ENCODE results near the gene VPS41. TPM values are rescaled to one million over a fixed set of nuclear protein-coding genes. Genes with fewer than 3 reads are reported as not detected.

The VPS41 gene
- total and polyA plus RNA-seq, 3 experiments from 2014 or later = 46.7 to 66.9 (median 66.0) TPM

DNA sequence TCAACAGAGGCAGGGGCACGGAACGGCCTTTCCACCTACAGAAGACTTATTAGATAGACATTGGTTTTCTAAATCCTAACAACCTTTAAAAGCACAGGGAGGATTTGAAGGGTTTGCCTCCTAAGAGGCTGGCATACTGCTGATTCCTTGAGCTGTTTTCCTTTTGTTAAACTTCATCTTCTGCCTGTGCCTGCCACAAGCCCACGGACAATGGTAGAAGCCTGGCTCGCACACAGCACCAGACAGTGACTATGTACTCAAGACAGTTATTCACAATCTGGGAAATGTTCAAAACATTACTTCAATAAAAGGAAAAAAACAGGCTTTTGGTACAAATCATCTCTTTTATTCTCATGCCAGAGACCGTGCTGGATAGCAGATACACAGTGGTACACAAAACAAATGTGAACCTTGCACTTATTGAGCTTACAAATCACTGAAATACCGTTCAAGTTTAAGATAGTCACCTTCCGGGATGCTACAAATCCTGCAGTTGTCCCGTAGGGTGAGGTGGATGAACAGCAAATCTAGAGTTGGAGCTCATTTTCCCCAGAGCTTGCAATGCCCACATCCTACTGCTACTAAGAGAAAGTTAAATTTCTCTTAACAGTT lies 63.9 kb downstream of the VPS41 start:
- Mint-ChIP-seq H3K27me3 (no peaks in the 10 kb centered on the region), H3K27ac (no peak overlapping the region), H3K9me3 (no peaks in the 10 kb centered on the region), H3K4me3 (no peak overlapping the region), H3K4me1 (peaks cover 18 to 23% (median 18%) of the 10 kb centered on the region in 3 donors), H3K36me3 (peaks cover 11 to 16% (median 15%) of the 10 kb centered on the region in 3 donors)
- POLR2A ChIA-PET = no interaction called here
- Histone ChIP-seq H3K27me3 (ENCODE audit: insufficient read depth, low read length, poor library complexity, severe bottlenecking) (no peaks in the 10 kb centered on the region), H3K27ac (ENCODE audit: low read depth, low read length) (no peak overlapping the region), H3K9me3 (ENCODE audit: low read length) (no peaks in the 10 kb centered on the region), H3K36me3 (ENCODE audit: insufficient read depth, low read length) (no peaks in the 10 kb centered on the region), H3K4me3 (ENCODE audit: low read length) (no peak overlapping the region), H3K4me1 (ENCODE audit: insufficient read depth, low read length) (no peaks in the 10 kb centered on the region)
- CTCF ChIA-PET = no interaction called here
- DNase-seq = no peak

DNA sequence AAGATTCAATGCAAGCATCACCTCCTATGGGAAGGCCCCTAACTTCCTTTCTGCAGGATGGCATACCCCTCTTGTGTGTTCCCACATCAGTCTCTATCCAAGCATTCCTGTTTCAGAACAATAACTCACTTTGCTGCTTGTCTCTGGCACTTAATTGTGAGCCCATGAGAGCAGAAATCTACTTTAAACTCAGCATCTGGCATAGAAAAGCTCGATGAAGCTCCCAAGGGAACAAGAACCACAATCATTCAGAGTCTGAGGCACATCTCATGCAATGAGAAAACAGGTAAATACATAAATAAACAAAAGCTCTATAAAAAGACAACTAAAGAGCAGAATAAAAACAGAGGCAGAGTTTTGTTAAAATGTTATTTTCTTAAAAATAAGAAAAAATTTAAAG lies 66.2 kb downstream of the VPS41 start:
- POLR2A ChIA-PET = no interaction called here
- H3K27me3 Mint-ChIP-seq = no peaks in the 10 kb centered on the region
- no peaks in the 10 kb centered on the region for H3K4me1 ChIP-seq (ENCODE audit: insufficient read depth, low read length)
- DNase-seq = no peak
- peaks cover 2 to 15% (median 11%) of the 10 kb centered on the region in 3 donors for H3K36me3 Mint-ChIP-seq
- H3K27me3 ChIP-seq (ENCODE audit: insufficient read depth, low read length, poor library complexity, severe bottlenecking) = no peaks in the 10 kb centered on the region
- H3K27ac Mint-ChIP-seq = no peak overlapping the region
- no peak overlapping the region for H3K4me3 ChIP-seq (ENCODE audit: low read length)
- H3K27ac ChIP-seq (ENCODE audit: low read depth, low read length) = no peak overlapping the region
- CTCF ChIA-PET = no interaction called here
- no peaks in the 10 kb centered on the region for H3K9me3 ChIP-seq (ENCODE audit: low read length)
- H3K9me3 Mint-ChIP-seq = no peaks in the 10 kb centered on the region
- no peak overlapping the region for H3K4me3 Mint-ChIP-seq
- peaks cover 11 to 35% (median 15%) of the 10 kb centered on the region in 3 donors for H3K4me1 Mint-ChIP-seq
- H3K36me3 ChIP-seq (ENCODE audit: insufficient read depth, low read length) = no peaks in the 10 kb centered on the region

DNA sequence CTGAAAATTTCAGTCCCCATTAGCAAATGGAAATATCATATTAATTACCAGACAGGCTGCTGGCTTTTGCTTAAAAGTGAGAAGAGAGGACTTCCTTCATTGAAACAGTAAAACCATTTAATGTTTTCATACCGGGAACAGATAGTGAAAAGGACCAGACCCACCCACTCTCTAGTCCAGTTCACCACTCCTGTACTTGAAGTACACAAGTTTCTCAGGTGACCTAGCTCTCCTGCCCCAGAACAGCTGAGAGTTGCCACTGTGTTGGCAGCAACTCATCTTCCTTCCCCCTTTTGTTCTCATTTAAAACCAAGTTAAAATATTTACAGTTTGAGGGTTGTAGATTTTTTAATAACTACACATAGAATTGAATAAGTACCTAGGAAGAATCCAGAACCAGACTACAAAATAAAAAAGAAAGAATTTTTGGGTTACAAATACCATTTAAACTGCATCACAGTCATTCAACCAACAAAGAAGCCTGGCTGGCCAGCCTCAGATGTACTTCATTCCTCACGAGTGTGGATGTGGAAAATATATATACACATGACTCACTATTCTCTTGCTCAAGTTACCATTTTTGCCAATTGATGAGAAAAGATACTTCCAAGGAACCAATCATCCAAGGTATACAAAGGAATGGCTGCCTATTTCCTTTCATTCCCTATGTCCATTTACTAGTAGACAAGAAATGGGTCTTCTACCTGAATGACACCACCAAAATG lies 68.1 kb downstream of the VPS41 start:
- Histone ChIP-seq H3K36me3 (ENCODE audit: insufficient read depth, low read length) (no peaks in the 10 kb centered on the region), H3K4me1 (ENCODE audit: insufficient read depth, low read length) (no peaks in the 10 kb centered on the region), H3K27me3 (ENCODE audit: insufficient read depth, low read length, poor library complexity, severe bottlenecking) (no peaks in the 10 kb centered on the region), H3K27ac (ENCODE audit: low read depth, low read length) (no peak overlapping the region), H3K9me3 (ENCODE audit: low read length) (no peaks in the 10 kb centered on the region), H3K4me3 (ENCODE audit: low read length) (no peak overlapping the region)
- H3K9me3 Mint-ChIP-seq = no peaks in the 10 kb centered on the region
- peaks cover 18 to 27% (median 19%) of the 10 kb centered on the region in 3 donors for H3K4me1 Mint-ChIP-seq
- DNase-seq = no peak
- ChIA-PET CTCF (no interaction called here), POLR2A (no interaction called here)
- no peaks in the 10 kb centered on the region for H3K27me3 Mint-ChIP-seq
- H3K36me3 Mint-ChIP-seq = peaks cover 2 to 22% (median 10%) of the 10 kb centered on the region in 3 donors
- no peak overlapping the region for H3K4me3 Mint-ChIP-seq
- peak overlapping the region in 1 of 8 donors; percentile 13 for H3K27ac Mint-ChIP-seq

DNA sequence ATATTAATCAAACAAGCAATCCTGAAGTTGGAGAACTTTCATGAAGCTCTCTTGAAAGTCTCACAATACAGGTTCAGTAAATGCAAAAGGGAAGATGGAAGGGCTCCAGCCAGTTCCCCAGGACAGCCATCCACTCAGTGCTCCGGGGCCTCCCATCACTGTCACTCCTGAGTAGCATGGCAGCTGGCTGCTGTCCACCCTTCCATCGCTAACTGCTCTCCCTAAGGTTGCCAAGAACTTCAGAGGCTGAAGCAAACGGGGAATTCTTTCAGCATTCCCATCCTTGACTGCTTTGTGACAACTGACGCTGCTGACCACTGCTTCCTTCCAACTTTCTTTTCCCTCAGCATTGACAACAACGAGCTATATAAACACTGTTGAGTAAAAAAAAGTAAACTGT lies 69.1 kb downstream of the VPS41 start:
- Histone ChIP-seq H3K9me3 (ENCODE audit: low read length) (no peaks in the 10 kb centered on the region), H3K27ac (ENCODE audit: low read depth, low read length) (no peak overlapping the region), H3K4me3 (ENCODE audit: low read length) (no peak overlapping the region), H3K4me1 (ENCODE audit: insufficient read depth, low read length) (no peaks in the 10 kb centered on the region), H3K27me3 (ENCODE audit: insufficient read depth, low read length, poor library complexity, severe bottlenecking) (no peaks in the 10 kb centered on the region), H3K36me3 (ENCODE audit: insufficient read depth, low read length) (no peaks in the 10 kb centered on the region)
- ChIA-PET POLR2A (no interaction called here), CTCF (no interaction called here)
- peaks cover 2 to 22% (median 10%) of the 10 kb centered on the region in 3 donors for H3K36me3 Mint-ChIP-seq
- H3K27ac Mint-ChIP-seq = no peak overlapping the region
- no peak for DNase-seq
- no peaks in the 10 kb centered on the region for H3K27me3 Mint-ChIP-seq
- peaks cover 18 to 23% (median 19%) of the 10 kb centered on the region in 3 donors for H3K4me1 Mint-ChIP-seq
- H3K9me3 Mint-ChIP-seq = no peaks in the 10 kb centered on the region
- H3K4me3 Mint-ChIP-seq = no peak overlapping the region

DNA sequence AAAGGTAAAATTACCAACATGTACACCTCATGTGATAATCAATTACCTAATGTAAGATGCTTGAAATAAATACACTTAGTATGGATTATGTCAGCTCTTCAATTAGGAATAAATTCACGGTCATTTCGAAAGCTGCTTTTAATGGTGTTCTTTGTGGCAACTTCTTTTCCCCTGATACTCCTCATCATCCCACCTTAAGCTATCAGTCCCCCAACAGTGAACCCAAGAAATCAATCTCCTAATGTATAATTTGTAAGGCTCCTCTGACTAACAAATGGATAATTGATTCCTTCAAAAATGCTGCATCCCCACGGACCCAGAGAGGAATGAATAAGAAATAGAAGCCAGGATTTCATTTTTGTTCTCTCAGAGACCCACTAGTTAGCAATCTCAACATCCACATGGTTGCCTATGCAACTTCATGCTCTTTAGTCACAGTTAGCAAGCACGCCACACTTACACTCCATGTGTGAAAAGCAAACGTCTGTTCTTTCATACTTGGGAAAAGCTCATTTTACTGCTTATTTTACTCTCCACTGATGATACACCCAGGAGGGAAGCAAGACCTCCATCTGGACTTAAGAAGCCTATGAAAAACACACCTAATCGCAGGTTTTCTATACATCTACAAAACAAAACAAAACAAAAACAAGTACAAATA lies 70.1 kb downstream of the VPS41 start:
- no peak for DNase-seq
- Histone ChIP-seq H3K4me1 (ENCODE audit: insufficient read depth, low read length) (no peaks in the 10 kb centered on the region), H3K9me3 (ENCODE audit: low read length) (no peaks in the 10 kb centered on the region), H3K27ac (ENCODE audit: low read depth, low read length) (no peak overlapping the region), H3K4me3 (ENCODE audit: low read length) (no peak overlapping the region), H3K36me3 (ENCODE audit: insufficient read depth, low read length) (no peaks in the 10 kb centered on the region), H3K27me3 (ENCODE audit: insufficient read depth, low read length, poor library complexity, severe bottlenecking) (no peaks in the 10 kb centered on the region)
- Mint-ChIP-seq H3K36me3 (peaks cover 2 to 22% (median 8%) of the 10 kb centered on the region in 3 donors), H3K4me3 (no peak overlapping the region), H3K27me3 (no peaks in the 10 kb centered on the region), H3K9me3 (no peaks in the 10 kb centered on the region), H3K27ac (no peak overlapping the region), H3K4me1 (peaks cover 16 to 21% (median 18%) of the 10 kb centered on the region in 3 donors)
- POLR2A ChIA-PET = no interaction called here
- CTCF ChIA-PET = no interaction called here

DNA sequence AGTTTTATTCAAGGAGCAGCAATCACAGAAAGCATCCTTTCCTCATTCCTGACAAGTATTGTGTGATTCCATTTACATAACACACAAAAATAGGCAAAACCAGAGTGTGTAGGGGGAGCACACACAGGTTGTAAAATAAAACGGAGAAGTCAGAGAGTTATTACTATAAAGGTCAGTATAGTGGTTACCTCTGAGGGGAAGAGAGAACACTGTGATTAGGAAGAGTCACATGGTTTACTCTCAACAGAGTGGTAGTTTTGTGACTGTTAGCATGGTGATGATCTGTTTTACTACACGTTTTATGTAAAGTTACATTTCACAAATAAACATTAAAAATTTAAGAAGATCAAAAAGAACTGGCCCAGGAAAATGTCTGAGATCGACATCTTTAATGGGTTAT lies 74.6 kb downstream of the VPS41 start:
- POLR2A ChIA-PET = no interaction called here

DNA sequence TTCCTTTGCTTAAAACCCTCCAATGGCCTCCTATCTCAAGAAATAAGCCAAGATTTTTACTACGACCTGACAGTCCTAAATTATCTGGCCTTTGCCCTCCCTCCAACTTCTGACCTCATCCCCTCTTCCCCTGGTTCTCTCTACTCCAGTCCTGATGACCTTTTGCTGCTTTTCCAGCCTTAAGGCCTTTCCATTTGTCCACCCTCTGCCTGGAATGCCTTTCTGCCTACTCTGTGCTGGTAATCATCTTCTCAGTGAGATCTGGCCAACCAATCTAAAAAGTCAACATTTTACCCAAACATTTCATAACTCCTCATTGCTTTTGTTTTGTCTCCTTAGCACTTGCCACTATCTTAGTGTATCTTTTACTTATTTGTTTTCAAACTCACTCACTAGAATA lies 75.7 kb downstream of the VPS41 start:
- peak overlapping the region in 2 of 8 donors; percentile 1 to 45 for H3K27ac Mint-ChIP-seq
- H3K4me1 ChIP-seq (ENCODE audit: insufficient read depth, low read length) = no peaks in the 10 kb centered on the region
- DNase-seq = no peak
- no peak overlapping the region for H3K27ac ChIP-seq (ENCODE audit: low read depth, low read length)
- H3K9me3 Mint-ChIP-seq = no peaks in the 10 kb centered on the region
- H3K36me3 ChIP-seq (ENCODE audit: insufficient read depth, low read length) = no peaks in the 10 kb centered on the region
- no peak overlapping the region for H3K4me3 Mint-ChIP-seq
- ChIA-PET POLR2A (no interaction called here), CTCF (no interaction called here)
- no peak overlapping the region for H3K4me3 ChIP-seq (ENCODE audit: low read length)
- H3K4me1 Mint-ChIP-seq = peaks cover 18 to 31% (median 21%) of the 10 kb centered on the region in 3 donors
- peaks cover 5 to 19% (median 11%) of the 10 kb centered on the region in 3 donors for H3K36me3 Mint-ChIP-seq
- H3K9me3 ChIP-seq (ENCODE audit: low read length) = no peaks in the 10 kb centered on the region
- H3K27me3 ChIP-seq (ENCODE audit: insufficient read depth, low read length, poor library complexity, severe bottlenecking) = no peaks in the 10 kb centered on the region
- no peaks in the 10 kb centered on the region for H3K27me3 Mint-ChIP-seq

More for the DNA sequence above, 74.6 kb downstream of the VPS41 start:
- no peaks in the 10 kb centered on the region for H3K27me3 Mint-ChIP-seq
- Histone ChIP-seq H3K36me3 (ENCODE audit: insufficient read depth, low read length) (no peaks in the 10 kb centered on the region), H3K27me3 (ENCODE audit: insufficient read depth, low read length, poor library complexity, severe bottlenecking) (no peaks in the 10 kb centered on the region), H3K27ac (ENCODE audit: low read depth, low read length) (no peak overlapping the region), H3K9me3 (ENCODE audit: low read length) (no peaks in the 10 kb centered on the region), H3K4me3 (ENCODE audit: low read length) (no peak overlapping the region), H3K4me1 (ENCODE audit: insufficient read depth, low read length) (no peaks in the 10 kb centered on the region)
- DNase-seq = no peak
- no peaks in the 10 kb centered on the region for H3K9me3 Mint-ChIP-seq
- H3K4me1 Mint-ChIP-seq = peaks cover 18 to 34% (median 21%) of the 10 kb centered on the region in 3 donors
- H3K27ac Mint-ChIP-seq = no peak overlapping the region
- no peak overlapping the region for H3K4me3 Mint-ChIP-seq
- peaks cover 5 to 17% (median 15%) of the 10 kb centered on the region in 3 donors for H3K36me3 Mint-ChIP-seq
- CTCF ChIA-PET = no interaction called here

DNA sequence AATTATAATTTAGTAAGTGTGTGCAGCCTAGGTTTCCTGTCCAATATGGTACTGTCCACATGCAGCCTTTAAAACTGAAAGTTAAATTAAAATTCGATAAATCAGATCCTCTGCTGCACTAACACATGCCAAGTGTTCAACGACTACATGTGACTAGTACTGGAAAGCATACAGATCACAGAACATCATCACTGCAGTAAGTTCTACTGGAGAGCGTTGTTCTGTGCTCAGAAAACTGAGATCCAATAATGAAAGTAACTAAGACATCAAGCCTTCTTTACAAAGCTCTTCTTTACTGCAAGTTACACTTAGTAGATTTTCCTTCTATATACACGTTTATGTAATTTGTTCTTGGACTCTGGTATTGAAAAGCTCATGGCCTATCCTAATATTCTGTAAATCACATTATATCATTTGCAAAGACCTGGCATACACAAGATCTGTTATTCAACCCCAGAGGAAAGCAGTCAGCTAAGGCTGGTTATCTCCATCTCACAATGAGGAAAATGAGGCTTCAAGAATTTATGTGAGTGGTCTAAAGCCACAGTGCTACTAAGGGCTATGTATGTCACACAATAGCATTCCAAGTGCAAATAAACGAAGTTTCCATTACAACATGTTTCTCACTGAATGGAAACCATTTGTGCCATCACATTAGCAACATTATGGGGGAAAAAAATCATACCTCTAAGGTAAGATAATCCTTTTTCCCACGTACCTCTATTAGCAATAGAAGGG lies 77.6 kb downstream of the VPS41 start:
- no peak overlapping the region for H3K4me3 ChIP-seq (ENCODE audit: low read length)
- CTCF ChIA-PET = no interaction called here
- no peaks in the 10 kb centered on the region for H3K9me3 ChIP-seq (ENCODE audit: low read length)
- no peaks in the 10 kb centered on the region for H3K4me1 ChIP-seq (ENCODE audit: insufficient read depth, low read length)
- H3K27me3 Mint-ChIP-seq = no peaks in the 10 kb centered on the region
- no peak overlapping the region for H3K27ac ChIP-seq (ENCODE audit: low read depth, low read length)
- H3K27me3 ChIP-seq (ENCODE audit: insufficient read depth, low read length, poor library complexity, severe bottlenecking) = no peaks in the 10 kb centered on the region
- no peaks in the 10 kb centered on the region for H3K9me3 Mint-ChIP-seq
- POLR2A ChIA-PET = no interaction called here
- peak overlapping the region in 1 of 8 donors; percentile 55 for H3K27ac Mint-ChIP-seq
- no peak overlapping the region for H3K4me3 Mint-ChIP-seq
- peaks cover 12 to 30% (median 19%) of the 10 kb centered on the region in 3 donors for H3K4me1 Mint-ChIP-seq
- no peak for DNase-seq
- peaks cover 1 to 21% (median 5%) of the 10 kb centered on the region in 3 donors for H3K36me3 Mint-ChIP-seq
- H3K36me3 ChIP-seq (ENCODE audit: insufficient read depth, low read length) = no peaks in the 10 kb centered on the region

All from CD8-positive, alpha-beta memory T cell (primary cell).